Endothelial cell of umbilical vein (primary cell): ENCODE measurements around the gene CENPS. TPM values are rescaled to one million over a fixed set of nuclear protein-coding genes. Genes with fewer than 3 reads are reported as not detected.
A peak's percentile ranks its signal among the peaks of the same experiment; 100 is the strongest.

ENCODE experiments used
- BruUV-seq: library from RNA; stranded (reverse); fragments of 400-500 nt; replicated peaks from 2 replicates; lab custom pipeline; 2021; lab: Mats Ljungman, UMichigan
- CTCF ChIA-PET: fragments of 300-600, 350-600 bp; sonication (Branson Sonifier 250); formaldehyde crosslinking; loops from one replicate; lab custom pipeline; 2021; ENCODE audit warnings: antibody characterized with exemption, inconsistent platforms; lab: Charles Lee
- POLR2A ChIA-PET: fragments of 300-600, 350-600 bp; sonication (Branson Sonifier 250); formaldehyde crosslinking; loops from one replicate; lab custom pipeline; 2021; ENCODE audit warnings: antibody characterized with exemption, inconsistent platforms; lab: Charles Lee
- DNase-seq: peaks from one replicate; pipeline ENCODE4 v3.0.0-alpha.2; 2011; ENCODE audit warnings: low read depth, low spot score
- FAIRE-seq: peaks from 2 replicates; lab custom pipeline; 2011; peaks lifted over from hg19 to GRCh38; lab: Jason Lieb, UNC
- H2AFZ ChIP-seq: 2 replicates; pipeline ENCODE4 v1.6.0; 2012; ENCODE audit warnings: low read depth, low read length, control low read depth, inconsistent platforms
- H3K27ac ChIP-seq: 2 replicates; pipeline ENCODE4 v1.5.1; 2011; ENCODE audit warnings: low read depth, mild to moderate bottlenecking, control low read depth, low read length, moderate library complexity; ENCODE audit not compliant: insufficient read depth
- H3K27me3 ChIP-seq, 2 experiments: 2 replicates each; pipeline versions ENCODE4 v1.6.0 to v1.6.1; 2011; ENCODE audit warnings: low read length in 2 of 2, mixed read lengths in 1 of 2; ENCODE audit not compliant: control insufficient read depth in 2 of 2, insufficient read depth in 2 of 2
- H3K36me3 ChIP-seq, 2 experiments: 2 replicates in 1 of 2; 3 replicates in 1 of 2; pipeline ENCODE4 v1.5.1; 2011; ENCODE audit warnings: low read length in 2 of 2, mild to moderate bottlenecking in 1 of 2, moderate library complexity in 1 of 2; ENCODE audit not compliant: control insufficient read depth in 2 of 2, insufficient read depth in 2 of 2; ENCODE audit errors: extremely low read depth in 1 of 2
- H3K4me1 ChIP-seq: 3 replicates; pipeline ENCODE4 v1.5.1; 2011; ENCODE audit warnings: mild to moderate bottlenecking, low read length; ENCODE audit not compliant: control insufficient read depth, insufficient read depth; ENCODE audit errors: extremely low read depth
- H3K4me2 ChIP-seq: 2 replicates; pipeline ENCODE4 v1.6.1; 2011; ENCODE audit warnings: low read length, control low read depth, mixed read lengths; ENCODE audit not compliant: insufficient read depth
- H3K4me3 ChIP-seq, 3 experiments: fragments of 200-600 bp in 1 of 3; sonication (generic), shearing (Covaris generic) in 1 of 3; replicated peaks in 1 of 3; 2 replicates each; pipeline ENCODE4 v1.5.1; 2011 to 2016; ENCODE audit warnings: control low read depth in 3 of 3, low read length in 3 of 3, mild to moderate bottlenecking in 2 of 3, inconsistent platforms in 1 of 3, low read depth in 1 of 3, moderate library complexity in 1 of 3; ENCODE audit not compliant: insufficient read depth in 1 of 3
- H3K79me2 ChIP-seq: 2 replicates; pipeline ENCODE4 v1.6.0; 2012; ENCODE audit warnings: low read length, inconsistent platforms; ENCODE audit not compliant: control insufficient read depth, insufficient read depth
- H3K9ac ChIP-seq: replicated peaks from 2 replicates; pipeline ENCODE3; 2011; ENCODE audit warnings: low read length, control low read depth; ENCODE audit not compliant: insufficient read depth; ENCODE audit errors: extremely low read depth
- H3K9me1 ChIP-seq: replicated peaks from 3 replicates; pipeline ENCODE4 v1.6.0; 2011; ENCODE audit warnings: mild to moderate bottlenecking, low read length; ENCODE audit not compliant: control insufficient read depth, insufficient read depth; ENCODE audit errors: extremely low read depth
- H3K9me3 ChIP-seq: replicated peaks from 2 replicates; pipeline ENCODE4 v1.5.1; 2012; ENCODE audit warnings: low read length, inconsistent platforms; ENCODE audit not compliant: control insufficient read depth, insufficient read depth
- H4K20me1 ChIP-seq: replicated peaks from 2 replicates; pipeline ENCODE3; 2011; ENCODE audit warnings: mild to moderate bottlenecking, low read length; ENCODE audit not compliant: control insufficient read depth, insufficient read depth; ENCODE audit errors: extremely low read depth
- CTCF ChIP-seq, 2 donors: IDR thresholded peaks; 1 replicate in 1 of 2; 2 replicates in 1 of 2; pipeline ENCODE4 v1.5.1; 2011; ENCODE audit warnings: low read length in 2 of 2, mild to moderate bottlenecking in 2 of 2, moderate library complexity in 2 of 2, control low read depth in 1 of 2, inconsistent platforms in 1 of 2, low read depth in 1 of 2; ENCODE audit not compliant: insufficient read depth in 1 of 2; ENCODE audit errors: extremely low read depth in 1 of 2
- EZH2 ChIP-seq: IDR thresholded peaks from 2 replicates; pipeline ENCODE4 v1.6.1; 2012; ENCODE audit warnings: borderline replicate concordance, low read depth, mild to moderate bottlenecking, moderate library complexity, low read length, inconsistent platforms; ENCODE audit not compliant: severe bottlenecking
- FOS ChIP-seq: IDR thresholded peaks from 2 replicates; pipeline ENCODE4 v1.6.1; 2011; ENCODE audit warnings: mild to moderate bottlenecking, low read length, moderate library complexity, borderline replicate concordance; ENCODE audit not compliant: insufficient read depth
- GATA2 ChIP-seq: IDR thresholded peaks from 2 replicates; pipeline ENCODE4 v1.7.0; 2011; ENCODE audit warnings: low read depth, mild to moderate bottlenecking, moderate library complexity, mixed read lengths, low read length; ENCODE audit not compliant: insufficient read length, insufficient read depth
- JUN ChIP-seq: IDR thresholded peaks from 2 replicates; pipeline ENCODE4 v1.6.1; 2011; ENCODE audit warnings: borderline replicate concordance, low read depth; ENCODE audit not compliant: insufficient read length, insufficient read depth
- MAX ChIP-seq: IDR thresholded peaks from 2 replicates; pipeline ENCODE4 v1.6.1; 2011; ENCODE audit not compliant: insufficient read depth, insufficient read length
- MYC ChIP-seq: IDR thresholded peaks from one replicate; pipeline ENCODE4 v1.6.1; 2011; ENCODE audit warnings: mild to moderate bottlenecking, low read depth, low read length
- POLR2A ChIP-seq: IDR thresholded peaks from 2 replicates; pipeline ENCODE4 v1.6.1; 2012; ENCODE audit warnings: low read depth, mild to moderate bottlenecking, control low read depth, low read length
- POLR2AphosphoS5 ChIP-seq: IDR thresholded peaks from 2 replicates; pipeline ENCODE4 v1.6.1; 2012; ENCODE audit warnings: low read depth, mild to moderate bottlenecking, control low read depth, low read length, moderate library complexity; ENCODE audit not compliant: insufficient read depth
- dilution Hi-C: fragments of 300-500 bp; cut with MboI; formaldehyde crosslinking; loops from one replicate; pipeline ENCODE4 v1.15.0; 2019; ENCODE audit warnings: low sequenced_read_pairs; ENCODE audit not compliant: extremely low pct_ligation_motif_present
- intact Hi-C: fragments of 100-400 bp; cut with micrococcal nuclease; formaldehyde crosslinking; loops from one replicate; pipeline ENCODE4 v1.10.0; 2022
- polyA plus RNA-seq, 4 experiments: library from polyadenylated mRNA; depleted of rRNA in 3 of 4; stranded (reverse) in 3 of 4; unstranded in 1 of 4; fragments of >200 nt; gene quantifications; 2 replicates each; pipeline versions ENCODE4 v1.2.1 to v1.2.3, GENCODE V29; 2011 to 2012; ENCODE audit warnings: missing spikeins in 1 of 4
- total RNA-seq: library from RNA; stranded (reverse); gene quantifications from 2 replicates; pipeline ENCODE4 v1.2.3, GENCODE V29; 2021

The CENPS gene
- total and polyA plus RNA-seq, 2 donors (not counting 3 experiments of a cell fraction or from before 2014, with no cell fraction given), result 10.2 to 16.2 TPM

DNA sequence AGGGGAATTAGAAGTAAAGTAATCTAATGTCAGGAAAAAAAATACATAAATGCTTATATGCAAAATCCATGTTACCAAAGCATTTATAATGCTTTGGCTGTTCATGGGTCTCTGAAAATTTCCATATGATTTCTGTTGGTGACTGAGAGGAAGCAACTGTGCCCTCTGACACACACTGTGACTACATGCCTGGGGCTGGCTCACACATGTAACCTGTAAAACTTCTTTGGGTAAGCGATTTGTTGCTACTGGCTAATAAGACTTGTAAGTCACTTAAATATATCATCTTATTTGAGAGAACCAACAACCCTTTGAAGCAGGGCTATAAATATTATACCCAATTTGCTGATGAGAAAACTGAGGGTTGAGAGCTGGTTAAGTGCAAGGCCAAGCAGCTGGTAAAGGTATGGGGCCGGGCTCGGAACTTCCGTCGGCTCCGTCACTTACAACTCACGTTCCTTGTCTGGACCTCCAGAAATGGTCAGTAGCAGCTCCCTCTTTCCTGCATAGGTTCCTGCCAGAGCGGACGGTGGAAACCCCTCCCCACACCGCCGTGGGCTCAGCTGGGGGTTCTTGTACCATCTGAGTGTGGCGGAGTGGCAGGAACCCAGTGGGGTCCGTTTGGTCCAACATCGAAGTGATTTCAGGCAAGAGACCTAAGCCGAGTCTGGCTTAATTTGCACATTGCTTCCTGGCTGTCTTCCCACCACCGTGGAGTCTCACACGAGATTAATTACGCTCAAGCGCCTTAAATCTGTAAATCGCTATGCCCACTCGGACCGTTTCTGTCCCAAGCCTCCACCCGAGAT, 41.4 kb downstream of the CENPS start:
- H3K4me3 ChIP-seq, result peak overlapping the region; percentile 39 to 81 (median 66)
- dilution Hi-C loops, result no loop called here
- H3K27ac ChIP-seq, result peak overlapping the region; percentile 25
- ChIA-PET POLR2A (interaction anchor here (0.7 kb wide), 1 partner anchor 28 kb away, joined by 4 read pairs; no protein-coding TSS in a partner anchor), CTCF (interaction anchor here (1.0 to 1.5 kb wide), 2 partner anchors 22 to 42 kb away, joined by 3 read pairs; partner anchors contain the start of gene CENPS)
- H3K36me3 ChIP-seq, result peaks cover 0 to 5% of the 10 kb centered on the region in 2 experiments
- no peaks in the 10 kb centered on the region for H3K9me1 ChIP-seq
- intact Hi-C loops, result loop anchor here (1.0 kb wide), 2 partner anchors 12 to 41 kb away; partner anchors contain the start of gene CENPS
- H3K9me3 ChIP-seq, result no peaks in the 10 kb centered on the region
- DNase-seq (no peak), FAIRE-seq (no peak)
- H3K4me1 ChIP-seq, result peaks cover 8% of the 10 kb centered on the region
- peak overlapping the region; percentile 76 for H3K4me2 ChIP-seq
- peak overlapping the region; percentile 64 for H3K9ac ChIP-seq
- H2AFZ ChIP-seq, result peak overlapping the region; percentile 79
- H4K20me1 ChIP-seq, result no peaks in the 10 kb centered on the region
- peaks cover 25% of the 10 kb centered on the region for H3K79me2 ChIP-seq
- TSS peak; percentile 42 for BruUV-seq
- H3K27me3 ChIP-seq, result no peaks in the 10 kb centered on the region
- TF ChIP-seq MYC, result no peak
- no peak for TF ChIP-seq CTCF (IDR thresholded peaks at IDR 0.05; ENCODE audit: extremely low read depth in 1 of 2, insufficient read depth in 1 of 2, low read depth in 1 of 2, low read length in 2 of 2)
- TF ChIP-seq POLR2A, result no peak
- TF ChIP-seq POLR2AphosphoS5, result no peak
- TF ChIP-seq EZH2, result no peak
- TF ChIP-seq FOS, result no peak
- no peak for TF ChIP-seq JUN
- no peak for TF ChIP-seq MAX
- no peak for TF ChIP-seq GATA2
